IPS DF 19.7 (cell line): ENCODE results near the gene C1QBP.
"Not testable (repeated sequence)": the region's sequence is repeated elsewhere in the genome, so short reads cannot be mapped to it uniquely, and the experiment has no call there.

Experiments used
- DNase-seq: peaks from one replicate; pipeline ENCODE4 v3.0.0-alpha.2; 2013; ENCODE audit warnings: low read depth, low spot score

C1QBP gene

GRCh38 chr17:5438716-5439445 is at the start of gene C1QBP:
C1QBP (minus strand) TSS chr17:5439155; CDS start chr17:5439073, 82 bp downstream.
- peak; percentile 30 for DNase-seq

- no peak for DNase-seq
Observed at GRCh38 chr17:5488752-5489151, 49.8 kb upstream of the C1QBP start.

- DNase-seq: peak; percentile 91
Observed at GRCh38 chr17:5486206-5487124, 47.5 kb upstream of the C1QBP start, which contains the start of gene MIS12. MIS12 (plus strand) TSS chr17:5486566; CDS start chr17:5488863, 2,297 bp downstream.

- no peak for DNase-seq
Observed at GRCh38 chr17:5485270-5486205, 46.6 kb upstream of the C1QBP start, which contains the start of gene DERL2. DERL2 (minus strand) TSS chr17:5486178; CDS start chr17:5486161, 17 bp downstream.

- no peak for DNase-seq
Observed at GRCh38 chr17:5481451-5481850, 42.5 kb upstream of the C1QBP start.

- no peak for DNase-seq
Observed at GRCh38 chr17:5480962-5481361, 42.0 kb upstream of the C1QBP start.

GRCh38 chr17:5478992-5479391 is 40.0 kb upstream of the C1QBP start:
- no peak for DNase-seq

- no peak for DNase-seq
Observed at GRCh38 chr17:5473906-5474305, 35.0 kb upstream of the C1QBP start.

GRCh38 chr17:5472511-5472910 is 33.6 kb upstream of the C1QBP start:
- no peak for DNase-seq

GRCh38 chr17:5468075-5468473 is 29.1 kb upstream of the C1QBP start:
- no peak for DNase-seq

- no peak for DNase-seq
Observed at GRCh38 chr17:5467416-5467815, 28.5 kb upstream of the C1QBP start.

GRCh38 chr17:5466295-5466694 is 27.3 kb upstream of the C1QBP start:
- DNase-seq: no peak

GRCh38 chr17:5464717-5465507 is 26.0 kb upstream of the C1QBP start:
- DNase-seq: no peak

- DNase-seq: no peak
Observed at GRCh38 chr17:5446786-5447185, 7.8 kb upstream of the C1QBP start.

GRCh38 chr17:5444209-5444608 is 5.3 kb upstream of the C1QBP start:
- no peak for DNase-seq

GRCh38 chr17:5443728-5444127 is 4.8 kb upstream of the C1QBP start:
- DNase-seq: no peak

- no peak for DNase-seq
Observed at GRCh38 chr17:5439446-5439764, 450 bp upstream of the C1QBP start.

GRCh38 chr17:5437721-5438317 is 1.1 kb downstream of the C1QBP start:
- DNase-seq: no peak

GRCh38 chr17:5435781-5436315 is 3.1 kb downstream of the C1QBP start:
- DNase-seq: not testable (repeated sequence)

GRCh38 chr17:5434984-5435383 is 4.0 kb downstream of the C1QBP start:
- no peak for DNase-seq
